Hepatocyte (in vitro differentiated cells): ENCODE data around the gene ASCC2. TPM values are rescaled to one million over a fixed set of nuclear protein-coding genes. Genes with fewer than 3 reads are reported as not detected.

ENCODE experiments used
- DNase-seq: peaks from one replicate; pipeline ENCODE4 v3.0.0-alpha.2; 2016; ENCODE audit warnings: low spot score
- H2AFZ ChIP-seq: fragments of 200-600 bp; sonication (generic); 2 replicates; pipeline ENCODE4 v1.6.0; 2016; ENCODE audit warnings: antibody characterized with exemption, mild to moderate bottlenecking
- H3K27ac ChIP-seq: fragments of 200-600 bp; sonication (generic); 2 replicates; pipeline ENCODE4 v1.5.1; 2016; ENCODE audit warnings: mild to moderate bottlenecking
- H3K27me3 ChIP-seq: fragments of 200-600 bp; sonication (generic); 2 replicates; pipeline ENCODE4 v1.6.1; 2016
- H3K36me3 ChIP-seq: fragments of 200-600 bp; sonication (generic); replicated peaks from 2 replicates; pipeline ENCODE4 v1.5.1; 2016; ENCODE audit warnings: low read depth; ENCODE audit not compliant: insufficient read depth
- H3K4me1 ChIP-seq: fragments of 200-600 bp; sonication (generic); 2 replicates; pipeline ENCODE4 v1.5.1; 2016; ENCODE audit warnings: mild to moderate bottlenecking, moderate library complexity; ENCODE audit not compliant: insufficient read depth
- H3K4me2 ChIP-seq: fragments of 200-600 bp; sonication (generic); 2 replicates; pipeline ENCODE4 v1.6.0; 2016
- H3K4me3 ChIP-seq: fragments of 200-600 bp; sonication (generic); 2 replicates; pipeline ENCODE4 v1.5.1; 2016; ENCODE audit warnings: mild to moderate bottlenecking
- H3K79me2 ChIP-seq: fragments of 200-600 bp; sonication (generic); 2 replicates; pipeline ENCODE4 v1.6.0; 2017; ENCODE audit warnings: mild to moderate bottlenecking
- H3K9me2 ChIP-seq: fragments of 200-600 bp; sonication (generic); replicated peaks from 2 replicates; pipeline ENCODE4 v1.6.0; 2017; ENCODE audit warnings: mild to moderate bottlenecking; ENCODE audit not compliant: insufficient read depth
- H3K9me3 ChIP-seq: fragments of 200-600 bp; sonication (generic); 2 replicates; pipeline ENCODE4 v1.5.1; 2016; ENCODE audit warnings: low read depth, mild to moderate bottlenecking
- H4K20me1 ChIP-seq: fragments of 200-600 bp; sonication (generic); 2 replicates; pipeline ENCODE4 v1.6.0; 2016; ENCODE audit warnings: mild to moderate bottlenecking; ENCODE audit not compliant: insufficient read depth, poor library complexity, severe bottlenecking
- EZH2 ChIP-seq: fragments of 200-600 bp; sonication (generic); IDR thresholded peaks from 2 replicates; pipeline ENCODE4 v1.6.1; 2016; ENCODE audit warnings: antibody characterized with exemption, mild to moderate bottlenecking, borderline replicate concordance
- EZH2phosphoT487 ChIP-seq: fragments of 200-600 bp; sonication (generic); IDR thresholded peaks from one replicate; pipeline ENCODE4 v1.6.1; 2018; ENCODE audit warnings: antibody characterized with exemption, mild to moderate bottlenecking, low read depth, moderate library complexity; ENCODE audit not compliant: unreplicated experiment, severe bottlenecking
- WGBS: methylation state at CpG from one replicate; pipeline ENCODE4 v1.1.6; 2016; ENCODE audit warnings: low lambda C conversion rate; ENCODE audit errors: missing lambda C conversion rate; 5-methylcytosine and 5-hydroxymethylcytosine counted together
- polyA plus RNA-seq: library from polyadenylated mRNA; unstranded; fragments of >200 nt; fragmentation: Nextera tagmentation; extraction: Ambion mirVana; gene quantifications from 2 replicates; pipeline ENCODE4 v1.2.1, GENCODE V29; 2016
- total RNA-seq: library from RNA; depleted of rRNA; stranded (reverse); fragments of >200 nt; gene quantifications from 2 replicates; pipeline ENCODE4 v1.2.3, GENCODE V29; 2014
- TF ChIP-seq, protein P1 (sequence below): fragments of 200-600 bp; sonication (generic); IDR thresholded peaks from 2 replicates; pipeline ENCODE4 v1.5.1; 2016; ENCODE audit warnings: antibody characterized with exemption, mild to moderate bottlenecking; ENCODE audit not compliant: poor library complexity

ASCC2 gene
- total and polyA plus RNA-seq, 2 experiments from 2014 or later = 25.9 to 54.8 TPM

GRCh38 chr22:29872989-29873388 lies 34.9 kb upstream of the ASCC2 start:
- H3K4me1 ChIP-seq = peaks cover 2% of the 10 kb centered on the region
- no peak overlapping the region for H2AFZ ChIP-seq
- no peak overlapping the region for H3K4me3 ChIP-seq
- no peaks in the 10 kb centered on the region for H3K79me2 ChIP-seq
- no peaks in the 10 kb centered on the region for H3K9me3 ChIP-seq
- DNase-seq = no peak
- H3K27ac ChIP-seq = no peak overlapping the region
- H4K20me1 ChIP-seq = no peaks in the 10 kb centered on the region
- H3K36me3 ChIP-seq = no peaks in the 10 kb centered on the region
- no peak overlapping the region for H3K4me2 ChIP-seq
- H3K27me3 ChIP-seq = no peaks in the 10 kb centered on the region
- H3K9me2 ChIP-seq = no peaks in the 10 kb centered on the region
- WGBS = 92% methylated on average over 5 of the region's 5 CpGs
- TF ChIP-seq, protein P1, sequence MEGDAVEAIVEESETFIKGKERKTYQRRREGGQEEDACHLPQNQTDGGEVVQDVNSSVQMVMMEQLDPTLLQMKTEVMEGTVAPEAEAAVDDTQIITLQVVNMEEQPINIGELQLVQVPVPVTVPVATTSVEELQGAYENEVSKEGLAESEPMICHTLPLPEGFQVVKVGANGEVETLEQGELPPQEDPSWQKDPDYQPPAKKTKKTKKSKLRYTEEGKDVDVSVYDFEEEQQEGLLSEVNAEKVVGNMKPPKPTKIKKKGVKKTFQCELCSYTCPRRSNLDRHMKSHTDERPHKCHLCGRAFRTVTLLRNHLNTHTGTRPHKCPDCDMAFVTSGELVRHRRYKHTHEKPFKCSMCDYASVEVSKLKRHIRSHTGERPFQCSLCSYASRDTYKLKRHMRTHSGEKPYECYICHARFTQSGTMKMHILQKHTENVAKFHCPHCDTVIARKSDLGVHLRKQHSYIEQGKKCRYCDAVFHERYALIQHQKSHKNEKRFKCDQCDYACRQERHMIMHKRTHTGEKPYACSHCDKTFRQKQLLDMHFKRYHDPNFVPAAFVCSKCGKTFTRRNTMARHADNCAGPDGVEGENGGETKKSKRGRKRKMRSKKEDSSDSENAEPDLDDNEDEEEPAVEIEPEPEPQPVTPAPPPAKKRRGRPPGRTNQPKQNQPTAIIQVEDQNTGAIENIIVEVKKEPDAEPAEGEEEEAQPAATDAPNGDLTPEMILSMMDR = no peak
- TF ChIP-seq EZH2phosphoT487 (no peak), EZH2 (no peak)

DNA sequence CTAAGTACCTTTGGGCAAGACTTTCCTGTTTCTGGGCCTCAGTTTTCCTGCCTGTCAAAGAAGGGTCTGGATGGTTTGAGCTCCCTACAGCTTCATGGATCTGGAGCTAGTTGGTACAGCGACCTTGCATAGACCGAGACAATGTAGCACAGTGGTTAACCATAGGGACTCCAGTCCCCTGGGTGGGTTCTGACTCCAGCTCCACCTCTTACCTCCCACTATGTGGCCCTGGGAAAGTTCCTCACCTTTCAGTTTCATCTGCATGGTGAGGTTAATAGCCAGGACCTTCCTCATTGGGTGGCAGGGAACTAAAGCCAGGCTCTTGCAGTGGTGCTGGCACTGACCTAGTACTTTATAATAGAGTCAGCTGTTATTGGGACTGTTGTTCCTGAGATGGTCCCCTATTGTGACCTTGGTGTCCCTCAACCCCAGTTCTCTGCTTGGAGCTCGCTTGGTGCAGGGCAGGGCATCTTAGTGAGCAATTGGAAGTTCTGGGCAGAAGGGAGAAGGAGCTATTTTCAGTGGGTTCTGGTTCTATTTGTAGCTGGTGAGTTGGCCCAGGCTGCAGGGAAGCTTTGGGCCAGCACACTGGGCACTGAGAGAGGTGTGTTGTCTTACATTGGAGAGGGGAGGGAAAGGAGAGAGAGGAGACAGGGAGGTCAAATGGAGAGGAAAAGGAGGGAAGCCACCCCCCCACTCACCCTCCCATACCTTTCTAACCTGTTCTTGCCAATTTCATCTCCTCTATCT lies 34.2 kb upstream of the ASCC2 start:
- H2AFZ ChIP-seq = peak overlapping the region; percentile 50
- peaks cover 2% of the 10 kb centered on the region for H3K4me1 ChIP-seq
- TF ChIP-seq EZH2 (no peak), EZH2phosphoT487 (no peak)
- TF ChIP-seq, protein P1 = no peak
- DNase-seq = no peak
- no peaks in the 10 kb centered on the region for H3K9me2 ChIP-seq
- H4K20me1 ChIP-seq = no peaks in the 10 kb centered on the region
- H3K79me2 ChIP-seq = no peaks in the 10 kb centered on the region
- H3K36me3 ChIP-seq = no peaks in the 10 kb centered on the region
- H3K27me3 ChIP-seq = no peaks in the 10 kb centered on the region
- peak overlapping the region; percentile 47 for H3K4me2 ChIP-seq
- H3K4me3 ChIP-seq = no peak overlapping the region
- H3K27ac ChIP-seq = no peak overlapping the region
- WGBS = 86% methylated on average over 3 of the region's 3 CpGs
- no peaks in the 10 kb centered on the region for H3K9me3 ChIP-seq

DNA sequence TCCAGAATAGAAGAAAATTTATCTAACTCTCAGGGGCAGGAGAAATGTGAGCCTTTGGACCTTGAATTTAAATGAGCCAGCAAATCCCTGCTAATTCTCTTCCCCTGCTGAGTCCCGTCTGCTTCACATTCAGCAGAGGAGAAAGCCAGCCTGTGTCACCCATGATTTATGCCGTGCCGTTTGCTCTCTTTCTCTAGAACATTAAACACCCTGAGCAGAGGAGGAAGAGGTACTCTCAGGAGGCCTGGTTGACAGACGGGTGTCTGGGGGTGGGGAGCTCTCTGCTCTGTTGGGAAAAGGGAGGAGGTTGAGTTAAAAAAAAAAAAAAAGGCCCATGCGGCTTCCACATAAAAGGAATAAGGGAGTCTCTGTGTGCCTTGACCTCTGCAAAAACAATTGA lies 33.6 kb upstream of the ASCC2 start:
- H3K36me3 ChIP-seq = no peaks in the 10 kb centered on the region
- 24% methylated on average over 5 of the region's 5 CpGs for WGBS
- peak overlapping the region; percentile 34 for H3K27ac ChIP-seq
- no peaks in the 10 kb centered on the region for H3K9me3 ChIP-seq
- no peaks in the 10 kb centered on the region for H3K79me2 ChIP-seq
- DNase-seq = peak; percentile 45
- H3K4me1 ChIP-seq = peaks cover 2% of the 10 kb centered on the region
- no peaks in the 10 kb centered on the region for H3K9me2 ChIP-seq
- H2AFZ ChIP-seq = peak overlapping the region; percentile 50
- no peaks in the 10 kb centered on the region for H3K27me3 ChIP-seq
- no peaks in the 10 kb centered on the region for H4K20me1 ChIP-seq
- peak overlapping the region; percentile 47 for H3K4me2 ChIP-seq
- H3K4me3 ChIP-seq = no peak overlapping the region
- TF ChIP-seq EZH2phosphoT487 = no peak
- TF ChIP-seq, protein P1 = no peak
- TF ChIP-seq EZH2 = no peak
